HL-60 (cell line): ENCODE measurements around the gene NIPBL.

ENCODE experiments used
- DNase-seq, 2 experiments: peaks; one replicate each; pipeline ENCODE4 v3.0.0-alpha.2; 2010 to 2020; ENCODE audit warnings: low read depth in 1 of 2, low spot score in 1 of 2
- H3K27ac ChIP-seq: fragments of 250-450 bp; sonication (Bioruptor Pico); replicated peaks from 2 replicates; pipeline ENCODE4 v1.5.1; 2020; ENCODE audit warnings: mild to moderate bottlenecking, moderate library complexity
- H3K27me3 ChIP-seq: fragments of 250-450 bp; sonication (Bioruptor Pico); 2 replicates; pipeline ENCODE4 v1.5.1; 2021; ENCODE audit warnings: mild to moderate bottlenecking, moderate library complexity; ENCODE audit not compliant: insufficient read depth, poor library complexity, severe bottlenecking
- H3K4me3 ChIP-seq: replicated peaks from 2 replicates; pipeline ENCODE4 v1.5.1; 2011; ENCODE audit warnings: mild to moderate bottlenecking, control low read depth, low read length; ENCODE audit not compliant: insufficient read depth
- CTCF ChIP-seq: IDR thresholded peaks from one replicate; pipeline ENCODE4 v1.5.1; 2011; ENCODE audit warnings: low read length, control low read depth, inconsistent platforms; ENCODE audit not compliant: insufficient read depth
- GABPA ChIP-seq: IDR thresholded peaks from 2 replicates; pipeline ENCODE4 v1.6.1; 2012; ENCODE audit warnings: low read depth
- POLR2AphosphoS5 ChIP-seq: IDR thresholded peaks from 2 replicates; pipeline ENCODE4 v1.6.1; 2012; ENCODE audit warnings: low read depth
- REST ChIP-seq: IDR thresholded peaks from 2 replicates; pipeline ENCODE4 v1.6.1; 2012; ENCODE audit warnings: low read depth; ENCODE audit not compliant: insufficient replicate concordance
- SPI1 ChIP-seq: IDR thresholded peaks from 2 replicates; pipeline ENCODE4 v1.6.1; 2012; ENCODE audit warnings: low read depth, mild to moderate bottlenecking, borderline replicate concordance

NIPBL gene

GRCh38 chr5:36894954-36895353 lies 18.4 kb downstream of the NIPBL start:
- no peak overlapping the region for H3K4me3 ChIP-seq
- H3K27ac ChIP-seq = no peak overlapping the region
- TF ChIP-seq SPI1 (no peak), REST (no peak), GABPA (no peak), CTCF (no peak), POLR2AphosphoS5 (no peak)
- no peak for DNase-seq
- H3K27me3 ChIP-seq = no peaks in the 10 kb centered on the region

GRCh38 chr5:36896476-36896875 lies 19.9 kb downstream of the NIPBL start:
- no peak overlapping the region for H3K27ac ChIP-seq
- TF ChIP-seq GABPA = no peak
- no peak for TF ChIP-seq SPI1
- no peak for TF ChIP-seq CTCF
- TF ChIP-seq POLR2AphosphoS5 = no peak
- TF ChIP-seq REST = no peak
- no peaks in the 10 kb centered on the region for H3K27me3 ChIP-seq
- no peak overlapping the region for H3K4me3 ChIP-seq
- no peak for DNase-seq

GRCh38 chr5:36897616-36898015 lies 21.0 kb downstream of the NIPBL start:
- no peak overlapping the region for H3K27ac ChIP-seq
- H3K27me3 ChIP-seq = no peaks in the 10 kb centered on the region
- TF ChIP-seq REST = no peak
- no peak for TF ChIP-seq GABPA
- no peak for TF ChIP-seq POLR2AphosphoS5
- no peak for TF ChIP-seq CTCF
- TF ChIP-seq SPI1 = no peak
- H3K4me3 ChIP-seq = no peak overlapping the region
- no peak for DNase-seq
